GM12872 (cell line): Measurements from ENCODE around the gene SYNE4.

Experiments used
- TF ChIP-seq, protein P1 (sequence below): IDR thresholded peaks from 3 replicates; pipeline ENCODE4 v1.5.1; 2011; ENCODE audit warnings: low read depth, mild to moderate bottlenecking, low read length, moderate library complexity; ENCODE audit not compliant: insufficient read depth

The SYNE4 gene

DNA sequence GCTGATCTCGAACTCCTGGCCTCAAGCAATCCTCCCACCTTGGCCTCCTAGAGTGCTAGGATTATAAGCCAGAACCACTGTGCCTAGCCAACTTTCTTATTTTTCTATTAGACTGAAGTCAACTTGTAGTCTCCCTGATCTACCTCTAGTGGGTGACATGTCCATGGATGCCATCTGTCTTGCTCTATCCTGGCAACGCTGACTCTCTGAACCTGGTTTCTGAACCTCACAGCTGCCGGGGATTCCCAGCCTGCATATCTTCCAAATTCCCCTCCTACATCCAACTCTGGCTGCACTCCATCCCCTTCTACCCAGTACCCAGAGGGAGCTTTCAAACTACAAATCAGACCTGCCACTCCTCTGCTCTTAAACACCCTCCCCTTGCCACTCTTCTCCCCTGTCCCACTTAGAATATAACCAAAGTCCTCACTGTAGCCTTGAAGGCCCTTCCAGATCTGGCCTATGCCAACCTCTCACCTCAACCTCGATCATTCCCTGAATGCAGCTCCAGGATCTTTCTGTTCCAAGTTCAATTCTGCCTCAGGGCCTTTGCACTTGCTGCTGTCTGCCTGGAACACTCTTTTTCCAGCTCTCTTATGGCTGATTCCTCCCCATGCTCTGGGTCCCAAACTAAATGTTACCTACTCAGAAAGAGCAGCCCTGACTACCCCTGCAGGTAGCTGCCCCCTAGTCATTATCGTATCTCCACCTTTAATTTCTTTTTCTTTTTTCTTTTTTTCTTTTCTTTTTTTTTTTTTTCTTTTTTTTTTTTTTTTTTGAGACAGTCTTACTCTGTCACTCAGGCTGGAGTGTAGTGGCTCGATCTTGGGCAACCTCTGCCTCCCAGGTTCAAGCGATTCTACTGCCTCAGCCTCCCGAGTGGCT lies 21.9 kb upstream of the SYNE4 start:
- TF ChIP-seq, protein P1, sequence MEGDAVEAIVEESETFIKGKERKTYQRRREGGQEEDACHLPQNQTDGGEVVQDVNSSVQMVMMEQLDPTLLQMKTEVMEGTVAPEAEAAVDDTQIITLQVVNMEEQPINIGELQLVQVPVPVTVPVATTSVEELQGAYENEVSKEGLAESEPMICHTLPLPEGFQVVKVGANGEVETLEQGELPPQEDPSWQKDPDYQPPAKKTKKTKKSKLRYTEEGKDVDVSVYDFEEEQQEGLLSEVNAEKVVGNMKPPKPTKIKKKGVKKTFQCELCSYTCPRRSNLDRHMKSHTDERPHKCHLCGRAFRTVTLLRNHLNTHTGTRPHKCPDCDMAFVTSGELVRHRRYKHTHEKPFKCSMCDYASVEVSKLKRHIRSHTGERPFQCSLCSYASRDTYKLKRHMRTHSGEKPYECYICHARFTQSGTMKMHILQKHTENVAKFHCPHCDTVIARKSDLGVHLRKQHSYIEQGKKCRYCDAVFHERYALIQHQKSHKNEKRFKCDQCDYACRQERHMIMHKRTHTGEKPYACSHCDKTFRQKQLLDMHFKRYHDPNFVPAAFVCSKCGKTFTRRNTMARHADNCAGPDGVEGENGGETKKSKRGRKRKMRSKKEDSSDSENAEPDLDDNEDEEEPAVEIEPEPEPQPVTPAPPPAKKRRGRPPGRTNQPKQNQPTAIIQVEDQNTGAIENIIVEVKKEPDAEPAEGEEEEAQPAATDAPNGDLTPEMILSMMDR: peak; percentile 31; the same call in 2 of the 3 replicates

DNA sequence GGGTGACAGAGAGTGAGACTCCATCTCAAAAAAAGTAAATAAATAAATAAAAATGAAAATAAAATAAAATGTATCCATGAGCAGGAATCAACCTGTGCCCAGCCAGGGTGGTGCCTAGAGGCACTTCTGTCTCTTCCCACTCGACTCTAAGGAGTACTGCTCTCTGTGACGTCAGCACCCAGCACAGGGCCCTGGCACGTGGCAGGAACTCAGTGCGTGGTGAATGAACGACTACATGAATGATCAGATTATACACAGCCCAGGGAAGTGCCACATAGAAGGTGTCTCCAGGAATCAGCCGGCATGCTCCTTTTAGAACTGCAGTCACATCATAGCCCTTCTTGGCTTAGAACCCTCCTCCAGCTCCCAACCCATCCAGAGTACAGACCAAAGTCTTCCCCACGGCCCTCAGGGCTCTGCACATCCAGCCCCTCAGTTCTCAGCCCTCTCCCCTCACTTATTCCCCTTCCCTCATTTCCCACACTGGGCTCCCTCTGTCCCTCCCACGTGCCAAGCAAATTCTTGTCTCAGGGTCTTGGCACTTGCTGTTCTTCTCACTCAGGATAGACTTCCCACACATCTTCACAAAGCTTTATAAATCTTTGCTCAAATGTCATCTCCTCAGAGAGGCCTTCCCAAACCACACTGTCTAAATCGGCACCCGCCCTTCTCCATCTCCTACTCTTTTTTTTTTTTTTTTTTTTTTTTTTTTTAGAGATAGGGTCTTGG lies 19.9 kb upstream of the SYNE4 start:
- TF ChIP-seq, protein P1: no peak

DNA sequence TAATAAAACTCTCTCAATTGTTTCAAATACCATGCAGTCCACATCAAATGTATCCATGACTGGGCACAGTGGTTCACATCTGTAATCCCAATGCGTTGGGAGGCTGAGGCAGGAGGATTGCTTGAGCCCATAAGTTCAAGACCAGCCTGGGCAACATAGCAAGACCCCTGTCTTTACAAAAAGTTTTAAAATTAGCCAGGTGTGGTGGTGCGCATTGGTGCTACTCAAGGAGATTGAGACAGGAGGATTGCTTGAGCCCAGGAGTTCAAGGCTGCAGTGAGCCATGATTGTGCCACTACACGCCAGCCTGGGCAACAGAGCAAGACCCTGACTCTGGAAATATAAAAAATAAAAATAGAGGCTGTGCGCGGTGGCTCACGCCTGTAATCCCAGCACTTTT lies 19.1 kb upstream of the SYNE4 start:
- TF ChIP-seq, protein P1: no peak

DNA sequence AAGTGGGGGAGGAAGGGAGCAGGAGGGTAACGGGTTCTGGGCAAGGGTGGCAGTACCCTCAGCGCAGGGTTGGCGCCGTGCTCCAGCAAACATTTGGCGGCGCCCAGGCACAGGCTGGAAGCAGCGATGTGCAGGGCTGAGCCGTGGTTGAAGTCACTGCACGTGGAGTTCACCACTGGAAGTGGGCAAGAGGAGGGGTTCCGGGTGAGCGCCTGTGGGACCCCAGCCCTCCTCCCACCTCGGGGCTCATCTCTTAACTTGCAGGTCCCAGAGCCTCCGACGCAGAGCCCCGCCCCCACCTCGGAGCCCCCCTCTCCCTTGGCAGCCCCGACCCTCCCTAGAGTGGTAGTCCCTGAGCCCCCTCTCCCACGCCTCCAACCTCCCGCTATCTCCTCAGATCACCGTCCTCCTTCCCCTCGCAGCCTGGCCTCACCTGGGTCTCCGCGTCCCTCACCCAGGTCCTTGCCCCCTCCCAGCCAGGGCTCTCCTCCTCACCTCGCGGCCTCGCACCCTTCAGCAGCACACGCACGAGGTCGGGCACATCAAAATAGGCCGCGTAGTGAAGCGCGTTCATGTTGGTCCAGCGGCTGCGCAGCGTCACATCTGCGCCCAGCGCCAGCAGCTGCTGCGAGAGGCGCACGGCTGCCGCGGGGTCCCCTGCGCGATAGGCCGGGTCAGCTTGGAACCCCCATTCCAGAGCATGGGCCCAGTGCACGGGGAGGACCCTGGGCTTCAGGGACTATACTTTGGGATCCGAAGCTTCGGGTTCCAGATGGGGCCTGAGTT lies 17.7 kb upstream of the SYNE4 start:
- TF ChIP-seq, protein P1: no peak

DNA sequence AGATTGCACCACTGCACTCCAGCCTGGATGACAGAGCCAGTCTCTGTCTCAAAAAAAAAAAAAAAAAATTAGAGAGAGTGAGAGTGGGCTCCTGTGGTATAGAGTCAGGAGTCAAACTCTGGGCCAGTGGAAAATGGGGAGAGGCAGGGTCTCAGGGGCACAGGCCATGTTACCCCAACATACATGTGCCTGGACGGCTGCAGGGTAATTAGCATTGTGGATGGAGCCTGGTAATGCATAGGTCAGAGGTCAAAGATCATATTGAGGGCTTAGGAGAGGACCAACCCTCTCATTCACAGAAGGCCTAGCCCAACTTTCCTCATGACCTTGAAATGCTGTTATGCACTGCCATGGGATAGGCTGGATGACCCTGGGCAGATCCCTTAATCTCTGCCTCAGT lies 16.9 kb upstream of the SYNE4 start:
- TF ChIP-seq, protein P1: no peak

DNA sequence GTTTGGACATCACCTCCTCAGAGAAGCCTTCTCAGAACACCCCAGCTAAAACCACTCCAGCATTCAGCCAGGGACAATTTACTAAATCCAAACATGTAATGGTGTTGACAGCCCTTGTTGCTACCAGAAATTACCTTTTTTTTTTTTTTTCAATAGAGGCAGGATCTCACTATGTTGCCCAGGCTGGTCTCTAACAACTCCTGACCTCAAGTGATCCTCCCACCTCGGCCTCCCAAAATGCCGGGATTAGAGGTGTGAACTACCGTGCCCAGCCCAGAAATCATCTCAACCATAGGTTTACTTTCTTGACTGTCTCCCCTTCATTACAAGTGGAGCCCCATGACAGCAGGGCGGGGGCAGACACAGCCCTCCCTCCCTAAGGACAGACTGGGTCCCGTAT lies 14.8 kb upstream of the SYNE4 start:
- TF ChIP-seq, protein P1: no peak
